ENCODE measurements around the gene CAB39. TPM values are rescaled to one million over a fixed set of nuclear protein-coding genes. Genes with fewer than 3 reads are reported as not detected.

The CAB39 gene
- total RNA-seq, 4 donors from 2014 or later = 73.6 to 105 (median 83.9) TPM

DNA sequence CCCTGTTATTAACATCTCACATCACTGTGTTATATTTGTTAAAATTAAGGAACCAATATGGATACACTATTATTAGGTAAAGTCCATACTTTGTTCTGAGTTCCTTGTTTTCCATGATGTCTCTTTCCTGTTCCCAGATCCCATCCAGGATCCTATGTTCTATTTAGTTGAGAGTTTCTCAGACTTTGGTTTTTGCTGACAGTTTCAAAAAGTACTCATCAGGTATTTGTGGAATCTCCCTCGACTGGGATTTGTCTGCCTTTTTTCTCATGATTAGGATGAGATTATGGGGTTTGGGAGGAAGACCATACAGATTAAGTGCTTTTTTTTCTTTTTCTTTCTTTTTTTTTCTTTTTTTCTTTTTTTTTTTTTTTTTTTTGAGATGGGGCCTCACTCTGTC, 112.7 kb downstream of the CAB39 start:
- Histone ChIP-seq H3K36me3 (peaks cover 0 to 9% (median 0%) of the 10 kb centered on the region in 4 donors), H3K4me1 (peaks cover 9 to 21% (median 19%) of the 10 kb centered on the region in 4 donors), H3K27ac (replicated peaks in 1 of 4) (no peak overlapping the region), H3K27me3 (peaks cover 13 to 43% (median 20%) of the 10 kb centered on the region in 4 donors), H3K9me3 (no peaks in the 10 kb centered on the region), H3K4me3 (no peak overlapping the region)
- no peak for DNase-seq (ENCODE audit: extremely low spot score)
- intact Hi-C loops (cut with DNase I) = loop anchor here (10.0 kb wide), 1 partner anchor 219 kb away; no protein-coding TSS in a partner anchor
- TF ChIP-seq POLR2AphosphoS5 (IDR thresholded peaks at IDR 0.05) = no peak
- TF ChIP-seq EP300 (IDR thresholded peaks at IDR 0.05) = no peak
- TF ChIP-seq, protein P1, sequence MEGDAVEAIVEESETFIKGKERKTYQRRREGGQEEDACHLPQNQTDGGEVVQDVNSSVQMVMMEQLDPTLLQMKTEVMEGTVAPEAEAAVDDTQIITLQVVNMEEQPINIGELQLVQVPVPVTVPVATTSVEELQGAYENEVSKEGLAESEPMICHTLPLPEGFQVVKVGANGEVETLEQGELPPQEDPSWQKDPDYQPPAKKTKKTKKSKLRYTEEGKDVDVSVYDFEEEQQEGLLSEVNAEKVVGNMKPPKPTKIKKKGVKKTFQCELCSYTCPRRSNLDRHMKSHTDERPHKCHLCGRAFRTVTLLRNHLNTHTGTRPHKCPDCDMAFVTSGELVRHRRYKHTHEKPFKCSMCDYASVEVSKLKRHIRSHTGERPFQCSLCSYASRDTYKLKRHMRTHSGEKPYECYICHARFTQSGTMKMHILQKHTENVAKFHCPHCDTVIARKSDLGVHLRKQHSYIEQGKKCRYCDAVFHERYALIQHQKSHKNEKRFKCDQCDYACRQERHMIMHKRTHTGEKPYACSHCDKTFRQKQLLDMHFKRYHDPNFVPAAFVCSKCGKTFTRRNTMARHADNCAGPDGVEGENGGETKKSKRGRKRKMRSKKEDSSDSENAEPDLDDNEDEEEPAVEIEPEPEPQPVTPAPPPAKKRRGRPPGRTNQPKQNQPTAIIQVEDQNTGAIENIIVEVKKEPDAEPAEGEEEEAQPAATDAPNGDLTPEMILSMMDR (IDR thresholded peaks at IDR 0.05) = no peak
- TF ChIP-seq POLR2A (IDR thresholded peaks at IDR 0.05; ENCODE audit: low read depth) = no peak
- WGBS = 48% methylated on average over 1 of the region's 1 CpG

DNA sequence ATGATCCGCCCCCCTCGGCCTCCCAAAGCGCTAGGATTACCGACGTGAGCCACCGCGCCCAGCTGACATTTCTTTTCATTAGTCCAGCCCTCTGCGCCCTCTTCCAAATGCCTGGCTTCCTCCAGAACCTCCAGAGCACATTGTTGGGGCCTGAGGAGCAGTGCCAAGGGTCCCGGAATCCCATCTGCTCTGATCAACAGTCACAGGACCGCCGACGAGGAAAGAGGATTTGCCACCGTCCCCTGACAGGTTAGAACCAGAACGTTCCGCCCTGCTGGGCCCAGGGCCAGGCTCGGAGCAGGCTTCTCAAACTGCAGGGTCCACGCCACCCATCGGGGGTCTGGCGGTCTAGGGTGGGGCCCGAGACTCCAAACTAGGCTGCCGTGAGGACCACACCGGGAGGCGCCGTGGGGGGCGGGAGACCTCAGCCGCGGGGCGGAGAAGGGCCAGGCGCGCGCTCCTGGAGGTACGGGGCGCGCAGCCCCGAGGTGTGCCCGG, 115.2 kb downstream of the CAB39 start:
- H3K4me1 ChIP-seq = peaks cover 9 to 21% (median 19%) of the 10 kb centered on the region in 4 donors
- no peak overlapping the region for H3K27ac ChIP-seq (replicated peaks in 1 of 4)
- H3K9me3 ChIP-seq = no peaks in the 10 kb centered on the region
- H3K4me3 ChIP-seq = peak overlapping the region; percentile 39 to 54 (median 44)
- TF ChIP-seq POLR2AphosphoS5 (IDR thresholded peaks at IDR 0.05) (no peak), EP300 (IDR thresholded peaks at IDR 0.05) (no peak), POLR2A (IDR thresholded peaks at IDR 0.05; ENCODE audit: low read depth) (no peak)
- TF ChIP-seq, protein P1 (IDR thresholded peaks at IDR 0.05) = no peak
- intact Hi-C loops (cut with DNase I) = loop anchor here (10.0 kb wide), 1 partner anchor 217 kb away; no protein-coding TSS in a partner anchor
- peaks cover 13 to 46% (median 20%) of the 10 kb centered on the region in 4 donors for H3K27me3 ChIP-seq
- whole genome bisulfite sequencing = 93% methylated on average over 8 of the region's 36 CpGs
- H3K36me3 ChIP-seq = no peaks in the 10 kb centered on the region
- no peak for DNase-seq (ENCODE audit: extremely low spot score)

DNA sequence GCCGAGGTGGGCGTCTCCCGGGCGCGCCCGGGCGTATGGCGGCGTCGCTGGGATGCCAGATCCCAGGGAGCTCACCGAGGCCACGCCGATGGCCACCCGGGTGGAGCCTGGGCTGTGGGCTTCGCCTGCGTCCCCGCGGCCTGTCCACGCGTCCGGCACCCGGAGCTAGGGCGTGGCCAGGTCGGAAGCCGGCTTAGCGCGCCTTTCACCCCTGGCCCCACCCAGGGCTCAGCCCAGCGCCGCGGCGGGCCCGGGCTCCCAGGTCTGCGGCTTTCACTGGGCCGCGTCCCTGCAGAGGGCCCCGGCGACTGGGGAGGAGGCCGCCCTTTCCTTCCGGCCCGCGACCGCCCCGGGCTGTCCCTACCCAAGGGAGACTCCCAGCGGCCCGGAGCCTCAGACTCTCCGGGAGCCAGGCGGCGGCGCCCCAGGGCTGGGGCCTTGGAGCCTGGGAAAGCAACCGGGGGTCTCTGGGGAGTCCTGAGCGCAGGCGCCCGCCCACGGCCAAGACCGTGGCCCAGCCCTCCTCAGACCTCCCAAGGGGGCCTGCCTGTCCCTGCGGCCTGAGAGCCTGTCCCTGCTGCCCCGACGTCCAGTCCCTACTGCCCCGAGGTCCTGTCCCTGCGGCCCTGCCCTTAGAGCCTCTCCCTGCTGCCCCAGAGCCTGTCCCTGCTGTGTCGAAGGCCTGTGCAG, 115.8 kb downstream of the CAB39 start:
- 47% methylated on average over 9 of the region's 61 CpGs for WGBS
- no peak for DNase-seq (ENCODE audit: extremely low spot score)
- H3K27ac ChIP-seq (replicated peaks in 1 of 4) = no peak overlapping the region
- TF ChIP-seq POLR2A (IDR thresholded peaks at IDR 0.05; ENCODE audit: low read depth) = no peak
- no peak for TF ChIP-seq EP300 (IDR thresholded peaks at IDR 0.05)
- TF ChIP-seq POLR2AphosphoS5 (IDR thresholded peaks at IDR 0.05) = no peak
- TF ChIP-seq, protein P1 (IDR thresholded peaks at IDR 0.05) = no peak
- H3K27me3 ChIP-seq = peaks cover 13 to 46% (median 20%) of the 10 kb centered on the region in 4 donors
- no peaks in the 10 kb centered on the region for H3K36me3 ChIP-seq
- H3K9me3 ChIP-seq = no peaks in the 10 kb centered on the region
- peaks cover 9 to 21% (median 19%) of the 10 kb centered on the region in 4 donors for H3K4me1 ChIP-seq
- peak overlapping the region; percentile 39 to 54 (median 44) for H3K4me3 ChIP-seq
- intact Hi-C loops (cut with DNase I) = loop anchor here (10.0 kb wide), 1 partner anchor 216 kb away; no protein-coding TSS in a partner anchor

DNA sequence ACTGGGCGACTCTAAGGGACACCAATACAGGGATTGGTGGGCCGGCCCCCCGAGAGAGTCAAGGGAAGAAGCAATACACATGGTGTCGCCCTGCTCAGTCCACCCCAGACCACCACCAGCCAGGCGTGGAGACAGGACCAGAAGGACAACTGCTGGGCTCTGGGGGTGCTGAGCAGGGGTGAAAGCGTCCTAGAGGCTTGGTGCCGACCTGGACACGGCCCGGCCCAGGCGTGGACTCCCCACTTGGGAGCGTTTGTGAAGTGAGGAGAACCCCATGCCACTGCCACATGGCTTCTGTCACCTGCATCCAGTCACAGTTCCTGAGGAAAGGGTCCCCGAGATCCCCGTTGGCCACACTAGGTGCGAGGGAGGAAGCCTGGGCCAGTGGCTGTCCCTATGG, 116.7 kb downstream of the CAB39 start:
- 93% methylated on average over 9 of the region's 14 CpGs for WGBS
- intact Hi-C loops (cut with DNase I) = loop anchor here (10.0 kb wide), 1 partner anchor 216 kb away; no protein-coding TSS in a partner anchor
- no peak for TF ChIP-seq POLR2AphosphoS5 (IDR thresholded peaks at IDR 0.05)
- no peak for TF ChIP-seq EP300 (IDR thresholded peaks at IDR 0.05)
- TF ChIP-seq, protein P1 (IDR thresholded peaks at IDR 0.05) = no peak
- DNase-seq (ENCODE audit: extremely low spot score) = no peak
- no peaks in the 10 kb centered on the region for H3K9me3 ChIP-seq
- H3K4me3 ChIP-seq = no peak overlapping the region
- peaks cover 9 to 19% (median 16%) of the 10 kb centered on the region in 4 donors for H3K4me1 ChIP-seq
- H3K27ac ChIP-seq (replicated peaks in 1 of 4) = no peak overlapping the region
- H3K27me3 ChIP-seq = peaks cover 13 to 46% (median 19%) of the 10 kb centered on the region in 4 donors
- H3K36me3 ChIP-seq = no peaks in the 10 kb centered on the region
